Erythroblast (primary cell): Measurements from ENCODE around the gene POLR1A.

Source experiments
- GATA1 ChIP-seq: IDR thresholded peaks from 2 replicates; pipeline ENCODE4 v1.6.1; 2011; ENCODE audit warnings: low read depth, mild to moderate bottlenecking, control low read depth, low read length, moderate library complexity
- POLR2A ChIP-seq: IDR thresholded peaks from 2 replicates; pipeline ENCODE4 v1.6.1; 2011; ENCODE audit warnings: mild to moderate bottlenecking, low read length

GRCh38 chr2:85974390-85974789, 131.3 kb downstream of the POLR1A start:
- no peak for TF ChIP-seq POLR2A
- no peak for TF ChIP-seq GATA1
